Measurements from ENCODE around the gene OMP.
"Not testable (repeated sequence)": the region's sequence is repeated elsewhere in the genome, so short reads cannot be mapped to it uniquely, and the experiment has no call there.

The OMP gene

GRCh38 chr11:77088236-77089003 is 14.2 kb upstream of the OMP start:
- no peak for DNase-seq

GRCh38 chr11:77089004-77089545 is 13.6 kb upstream of the OMP start:
- no peak for DNase-seq

GRCh38 chr11:77090046-77090372 is 12.6 kb upstream of the OMP start:
- no peak for DNase-seq

GRCh38 chr11:77090373-77091111 is 12.1 kb upstream of the OMP start:
- no peak for DNase-seq

GRCh38 chr11:77091146-77091940 is 11.3 kb upstream of the OMP start:
- peak; percentile 89 for DNase-seq

- DNase-seq, result no peak
These were observed 10.3 kb upstream of the OMP start for GRCh38 chr11:77092382-77092781.

GRCh38 chr11:77093056-77093891 is 9.4 kb upstream of the OMP start:
- DNase-seq, result no peak

GRCh38 chr11:77093987-77094840 is 8.4 kb upstream of the OMP start:
- DNase-seq, result no peak

- no peak for DNase-seq
These were observed 7.7 kb upstream of the OMP start for GRCh38 chr11:77094841-77095365.

GRCh38 chr11:77095551-77096490 is 6.8 kb upstream of the OMP start:
- no peak for DNase-seq

- DNase-seq, result no peak
These were observed 6.0 kb upstream of the OMP start for GRCh38 chr11:77096591-77097019.

- not testable (repeated sequence) for DNase-seq
These were observed 5.5 kb upstream of the OMP start for GRCh38 chr11:77097180-77097579.

GRCh38 chr11:77100166-77101042 is 2.2 kb upstream of the OMP start:
- DNase-seq, result no peak

- DNase-seq, result no peak
These were observed 1.6 kb upstream of the OMP start for GRCh38 chr11:77101043-77101537.

- no peak for DNase-seq
These were observed 679 bp downstream of the OMP start for GRCh38 chr11:77103319-77103718.

GRCh38 chr11:77104727-77105126 is 2.1 kb downstream of the OMP start:
- no peak for DNase-seq

- no peak for DNase-seq
These were observed 3.7 kb downstream of the OMP start for GRCh38 chr11:77106321-77106720.

- DNase-seq, result no peak
These were observed 4.1 kb downstream of the OMP start for GRCh38 chr11:77106759-77107158.

- DNase-seq, result no peak
These were observed 5.3 kb downstream of the OMP start for GRCh38 chr11:77107950-77108349.

All from stimulated activated CD8-positive, alpha-beta memory T cell treated with anti-CD3 and anti-CD28 coated beads, Interleukin-4, amount 100 ng/mL, for 48 hours (primary cell).